Transverse colon (tissue), 4 donors: ENCODE data around the gene EEFSEC.

ENCODE experiments used
- EP300 ChIP-seq: sonication (generic); formaldehyde crosslinking; IDR thresholded peaks from one replicate; pipeline ENCODE4 v1.6.1; 2017; ENCODE audit warnings: antibody characterized with exemption, low read depth
- POLR2A ChIP-seq: fragments of 450-650 bp; IDR thresholded peaks from one replicate; pipeline ENCODE4 v1.6.1; 2016; ENCODE audit warnings: antibody characterized with exemption, mild to moderate bottlenecking, moderate library complexity
- POLR2AphosphoS5 ChIP-seq, 3 donors: sonication (generic); formaldehyde crosslinking; IDR thresholded peaks; one replicate each; pipeline ENCODE4 v1.6.1; 2016; ENCODE audit warnings: antibody characterized with exemption in 3 of 3
- TF ChIP-seq, protein P1 (sequence below), 5 experiments: fragments of 200-600 bp in 3 of 5; fragments of 450-650 bp in 2 of 5; sonication (generic) in 3 of 5; IDR thresholded peaks; 1 replicate in 2 of 5; 2 replicates in 3 of 5; pipeline ENCODE4 v1.5.1; 2016 to 2017; ENCODE audit warnings: antibody characterized with exemption in 5 of 5, inconsistent platforms in 3 of 5, mild to moderate bottlenecking in 2 of 5, moderate library complexity in 1 of 5

DNA sequence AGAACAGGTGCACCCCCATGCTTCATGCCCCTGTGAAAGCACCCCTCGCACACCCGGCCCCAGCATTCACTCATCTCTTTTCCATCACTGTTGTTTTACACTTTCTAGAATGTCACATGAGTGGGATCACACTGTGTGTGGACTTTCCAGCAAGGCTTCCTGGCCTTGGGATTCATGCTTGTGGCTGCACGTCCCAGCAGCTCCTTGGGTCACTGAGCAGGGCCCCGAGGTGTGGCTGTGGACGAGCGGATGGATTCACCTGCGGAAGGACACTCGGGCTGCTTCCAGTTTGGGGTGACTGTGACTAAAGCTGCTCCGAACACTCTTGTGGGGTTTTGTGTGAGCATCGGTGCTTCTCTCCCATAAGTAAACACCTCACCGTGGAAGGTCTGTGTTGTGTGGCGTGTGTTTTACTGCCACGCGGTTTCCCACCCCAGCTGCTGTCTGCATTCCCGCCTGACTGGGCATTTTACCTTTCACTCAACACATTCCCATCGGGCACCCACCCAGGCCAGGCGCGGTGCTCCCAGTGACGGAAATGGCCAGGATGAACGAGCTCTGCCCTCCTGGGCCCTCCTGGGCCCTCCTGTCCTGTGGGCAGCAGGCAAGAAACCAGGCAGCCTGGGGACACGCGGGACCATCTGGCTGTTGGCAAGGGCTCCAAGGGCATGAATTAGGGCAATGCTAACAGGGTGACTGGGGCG lies 272.0 kb downstream of the EEFSEC start:
- TF ChIP-seq, protein P1, sequence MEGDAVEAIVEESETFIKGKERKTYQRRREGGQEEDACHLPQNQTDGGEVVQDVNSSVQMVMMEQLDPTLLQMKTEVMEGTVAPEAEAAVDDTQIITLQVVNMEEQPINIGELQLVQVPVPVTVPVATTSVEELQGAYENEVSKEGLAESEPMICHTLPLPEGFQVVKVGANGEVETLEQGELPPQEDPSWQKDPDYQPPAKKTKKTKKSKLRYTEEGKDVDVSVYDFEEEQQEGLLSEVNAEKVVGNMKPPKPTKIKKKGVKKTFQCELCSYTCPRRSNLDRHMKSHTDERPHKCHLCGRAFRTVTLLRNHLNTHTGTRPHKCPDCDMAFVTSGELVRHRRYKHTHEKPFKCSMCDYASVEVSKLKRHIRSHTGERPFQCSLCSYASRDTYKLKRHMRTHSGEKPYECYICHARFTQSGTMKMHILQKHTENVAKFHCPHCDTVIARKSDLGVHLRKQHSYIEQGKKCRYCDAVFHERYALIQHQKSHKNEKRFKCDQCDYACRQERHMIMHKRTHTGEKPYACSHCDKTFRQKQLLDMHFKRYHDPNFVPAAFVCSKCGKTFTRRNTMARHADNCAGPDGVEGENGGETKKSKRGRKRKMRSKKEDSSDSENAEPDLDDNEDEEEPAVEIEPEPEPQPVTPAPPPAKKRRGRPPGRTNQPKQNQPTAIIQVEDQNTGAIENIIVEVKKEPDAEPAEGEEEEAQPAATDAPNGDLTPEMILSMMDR (IDR thresholded peaks at IDR 0.05): no peak
- TF ChIP-seq POLR2AphosphoS5 (IDR thresholded peaks at IDR 0.05): no peak
- no peak for TF ChIP-seq POLR2A
- TF ChIP-seq EP300: no peak
